ENCODE results near the gene KCTD3. TPM values are rescaled to one million over a fixed set of nuclear protein-coding genes. Genes with fewer than 3 reads are reported as not detected.

KCTD3 gene
- total RNA-seq, 1 experiment from 2014 or later, result 50.7 TPM

DNA sequence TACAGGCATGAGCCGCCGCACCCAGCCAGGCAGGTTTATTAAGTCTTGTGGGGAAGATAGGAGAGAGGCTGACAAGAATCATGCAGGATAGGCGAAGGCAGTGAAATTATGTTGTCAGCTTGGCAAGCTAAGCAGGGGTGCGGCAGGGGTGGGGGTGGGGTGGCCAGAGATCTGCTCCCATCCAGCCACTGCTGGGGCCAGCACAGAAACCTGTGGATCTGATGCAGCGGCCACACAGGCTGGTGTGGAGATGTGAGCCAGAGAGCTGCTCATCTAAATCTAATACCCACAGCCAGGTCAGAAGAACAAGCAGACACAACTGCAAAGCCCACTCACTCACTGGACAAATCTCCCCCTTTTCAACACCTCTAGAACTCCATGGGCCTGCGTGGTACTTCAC, 68.7 kb downstream of the KCTD3 start:
- no peak for DNase-seq
- CTCF ChIA-PET, result no interaction called here
- H3K9me3 Mint-ChIP-seq (ENCODE audit: unreplicated experiment), result peaks cover 9% of the 10 kb centered on the region
- H3K4me1 Mint-ChIP-seq (ENCODE audit: low read depth, unreplicated experiment), result peaks cover 10% of the 10 kb centered on the region
- intact Hi-C loops (cut with micrococcal nuclease; ENCODE audit: unreplicated experiment), result no loop called here
- TF ChIP-seq CTCF (IDR thresholded peaks at IDR 0.05; ENCODE audit: insufficient read depth in 1 of 2, low read depth in 1 of 2, low read length in 1 of 2, severe bottlenecking in 1 of 2, unreplicated experiment in 1 of 2), result no peak
- no peaks in the 10 kb centered on the region for H3K36me3 ChIP-seq (ENCODE audit: control insufficient read depth, insufficient read depth, low read length)
- H3K27me3 ChIP-seq (replicated peaks; ENCODE audit: control insufficient read depth, insufficient read depth, low read length), result no peaks in the 10 kb centered on the region
- no peaks in the 10 kb centered on the region for H3K36me3 Mint-ChIP-seq (ENCODE audit: insufficient read depth, unreplicated experiment)
- BruUV-seq (replicated peaks), result no TSS peak
- POLR2A ChIA-PET, result no interaction called here
- H3K4me1 ChIP-seq, result peaks cover 23% of the 10 kb centered on the region
- no peak overlapping the region for H3K4me3 ChIP-seq (ENCODE audit: low read depth, low read length)
- peak overlapping the region; percentile 59 for H3K27ac Mint-ChIP-seq (ENCODE audit: unreplicated experiment)
- no peaks in the 10 kb centered on the region for H3K27me3 Mint-ChIP-seq (ENCODE audit: insufficient read depth, unreplicated experiment)
- no peak overlapping the region for H3K4me3 Mint-ChIP-seq (ENCODE audit: unreplicated experiment)
- no peaks in the 10 kb centered on the region for H3K9me3 ChIP-seq

DNA sequence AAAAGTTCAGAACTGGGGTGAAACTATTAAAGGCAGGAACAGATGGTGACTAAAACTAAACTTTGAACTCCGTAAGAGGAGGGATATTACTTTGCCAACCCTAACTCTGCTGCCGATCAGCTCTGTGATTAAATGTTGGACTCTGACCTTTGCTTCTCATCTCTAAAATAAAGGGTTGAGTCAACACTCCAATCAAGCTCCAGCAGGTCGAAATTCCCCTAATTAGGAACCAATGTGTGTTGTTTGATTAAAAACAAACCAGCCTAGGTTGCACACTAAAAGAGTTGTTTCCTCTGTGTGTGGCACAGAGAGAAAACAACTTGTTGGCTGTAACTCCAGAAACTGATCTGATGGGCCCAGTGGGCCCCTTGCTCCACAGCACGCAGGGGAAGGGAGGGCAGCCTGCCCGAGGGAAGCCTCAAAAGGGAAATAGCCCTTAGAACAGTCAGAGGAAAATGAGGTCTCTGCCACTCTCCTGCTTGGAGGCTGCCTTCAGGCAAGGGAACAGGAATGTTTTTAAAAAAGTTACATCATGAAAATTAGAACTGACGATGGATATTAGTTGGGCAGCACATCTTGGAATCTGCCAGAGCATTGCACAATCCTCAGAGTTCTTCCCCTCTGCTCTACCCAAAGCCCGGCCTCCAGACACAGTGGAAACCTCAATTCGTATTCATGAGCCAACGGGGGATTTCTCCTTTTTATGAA, 69.3 kb downstream of the KCTD3 start:
- ChIA-PET POLR2A (no interaction called here), CTCF (no interaction called here)
- Mint-ChIP-seq H3K36me3 (ENCODE audit: insufficient read depth, unreplicated experiment) (no peaks in the 10 kb centered on the region), H3K4me1 (ENCODE audit: low read depth, unreplicated experiment) (peaks cover 10% of the 10 kb centered on the region), H3K27ac (ENCODE audit: unreplicated experiment) (peak overlapping the region; percentile 59), H3K27me3 (ENCODE audit: insufficient read depth, unreplicated experiment) (no peaks in the 10 kb centered on the region), H3K9me3 (ENCODE audit: unreplicated experiment) (peaks cover 9% of the 10 kb centered on the region), H3K4me3 (ENCODE audit: unreplicated experiment) (no peak overlapping the region)
- no peak for DNase-seq
- Histone ChIP-seq H3K4me3 (ENCODE audit: low read depth, low read length) (no peak overlapping the region), H3K27me3 (replicated peaks; ENCODE audit: control insufficient read depth, insufficient read depth, low read length) (no peaks in the 10 kb centered on the region), H3K9me3 (no peaks in the 10 kb centered on the region), H3K36me3 (ENCODE audit: control insufficient read depth, insufficient read depth, low read length) (no peaks in the 10 kb centered on the region), H3K4me1 (peaks cover 23% of the 10 kb centered on the region)
- TF ChIP-seq CTCF (IDR thresholded peaks at IDR 0.05; ENCODE audit: insufficient read depth in 1 of 2, low read depth in 1 of 2, low read length in 1 of 2, severe bottlenecking in 1 of 2, unreplicated experiment in 1 of 2), result no peak
- BruUV-seq (replicated peaks), result no TSS peak
- intact Hi-C loops (cut with micrococcal nuclease; ENCODE audit: unreplicated experiment), result no loop called here

- POLR2A ChIA-PET, result no interaction called here
- H3K9me3 ChIP-seq, result no peaks in the 10 kb centered on the region
- H3K36me3 Mint-ChIP-seq (ENCODE audit: insufficient read depth, unreplicated experiment), result no peaks in the 10 kb centered on the region
- H3K4me3 ChIP-seq (ENCODE audit: low read depth, low read length), result no peak overlapping the region
- H3K4me1 ChIP-seq, result peaks cover 23% of the 10 kb centered on the region
- intact Hi-C loops (cut with micrococcal nuclease; ENCODE audit: unreplicated experiment), result no loop called here
- BruUV-seq (replicated peaks), result no TSS peak
- H3K27me3 ChIP-seq (replicated peaks; ENCODE audit: control insufficient read depth, insufficient read depth, low read length), result no peaks in the 10 kb centered on the region
- CTCF ChIA-PET, result no interaction called here
- no peaks in the 10 kb centered on the region for H3K27me3 Mint-ChIP-seq (ENCODE audit: insufficient read depth, unreplicated experiment)
- peak overlapping the region; percentile 59 for H3K27ac Mint-ChIP-seq (ENCODE audit: unreplicated experiment)
- no peak for DNase-seq
- no peak overlapping the region for H3K4me3 Mint-ChIP-seq (ENCODE audit: unreplicated experiment)
- no peaks in the 10 kb centered on the region for H3K36me3 ChIP-seq (ENCODE audit: control insufficient read depth, insufficient read depth, low read length)
- H3K4me1 Mint-ChIP-seq (ENCODE audit: low read depth, unreplicated experiment), result peaks cover 10% of the 10 kb centered on the region
- H3K9me3 Mint-ChIP-seq (ENCODE audit: unreplicated experiment), result peaks cover 9% of the 10 kb centered on the region
- no peak for TF ChIP-seq CTCF (IDR thresholded peaks at IDR 0.05; ENCODE audit: insufficient read depth in 1 of 2, low read depth in 1 of 2, low read length in 1 of 2, severe bottlenecking in 1 of 2, unreplicated experiment in 1 of 2)
These were observed 70.0 kb downstream of the KCTD3 start for GRCh38 chr1:215637041-215637573.
